Retinal pigment epithelial cell (primary cell): ENCODE results near the gene SOAT2.
"Not testable (repeated sequence)": the region's sequence is repeated elsewhere in the genome, so short reads cannot be mapped to it uniquely, and the experiment has no call there.

Source experiments
- DNase-seq: peaks from one replicate; pipeline ENCODE4 v3.0.0-alpha.2; 2010; ENCODE audit warnings: low read depth
- H3K4me3 ChIP-seq: 2 replicates; pipeline ENCODE4 v1.5.1; 2011; ENCODE audit warnings: mild to moderate bottlenecking, low read length, control low read depth, moderate library complexity
- TF ChIP-seq, protein P1 (sequence below): conservative IDR thresholded peaks from 2 replicates; pipeline ENCODE4 v1.5.1; 2011; ENCODE audit warnings: low read depth, low read length, control low read depth, inconsistent platforms

Gene SOAT2

DNA sequence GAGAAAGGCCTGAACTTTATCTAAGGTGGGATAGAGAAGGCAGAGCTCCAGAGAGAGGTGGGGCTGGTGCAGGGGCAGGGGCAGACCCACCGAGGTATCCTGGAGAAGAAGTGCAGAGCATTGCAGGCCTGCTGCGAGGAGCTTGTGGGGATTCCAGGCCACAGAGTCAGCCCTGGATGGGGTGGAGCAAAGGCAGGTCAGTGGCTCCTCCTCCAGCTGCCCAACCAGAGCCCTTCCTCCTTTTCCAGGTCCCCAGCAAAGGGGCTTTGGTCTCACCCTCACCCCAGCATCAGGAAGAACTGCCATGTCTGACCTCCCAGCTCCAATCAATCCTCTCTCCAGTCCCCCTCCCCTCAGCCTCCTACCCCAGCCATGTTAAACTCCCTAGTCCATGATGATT, 57.4 kb downstream of the SOAT2 start:
- TF ChIP-seq, protein P1, sequence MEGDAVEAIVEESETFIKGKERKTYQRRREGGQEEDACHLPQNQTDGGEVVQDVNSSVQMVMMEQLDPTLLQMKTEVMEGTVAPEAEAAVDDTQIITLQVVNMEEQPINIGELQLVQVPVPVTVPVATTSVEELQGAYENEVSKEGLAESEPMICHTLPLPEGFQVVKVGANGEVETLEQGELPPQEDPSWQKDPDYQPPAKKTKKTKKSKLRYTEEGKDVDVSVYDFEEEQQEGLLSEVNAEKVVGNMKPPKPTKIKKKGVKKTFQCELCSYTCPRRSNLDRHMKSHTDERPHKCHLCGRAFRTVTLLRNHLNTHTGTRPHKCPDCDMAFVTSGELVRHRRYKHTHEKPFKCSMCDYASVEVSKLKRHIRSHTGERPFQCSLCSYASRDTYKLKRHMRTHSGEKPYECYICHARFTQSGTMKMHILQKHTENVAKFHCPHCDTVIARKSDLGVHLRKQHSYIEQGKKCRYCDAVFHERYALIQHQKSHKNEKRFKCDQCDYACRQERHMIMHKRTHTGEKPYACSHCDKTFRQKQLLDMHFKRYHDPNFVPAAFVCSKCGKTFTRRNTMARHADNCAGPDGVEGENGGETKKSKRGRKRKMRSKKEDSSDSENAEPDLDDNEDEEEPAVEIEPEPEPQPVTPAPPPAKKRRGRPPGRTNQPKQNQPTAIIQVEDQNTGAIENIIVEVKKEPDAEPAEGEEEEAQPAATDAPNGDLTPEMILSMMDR = no peak
- H3K4me3 ChIP-seq = no peak overlapping the region
- DNase-seq = no peak

DNA sequence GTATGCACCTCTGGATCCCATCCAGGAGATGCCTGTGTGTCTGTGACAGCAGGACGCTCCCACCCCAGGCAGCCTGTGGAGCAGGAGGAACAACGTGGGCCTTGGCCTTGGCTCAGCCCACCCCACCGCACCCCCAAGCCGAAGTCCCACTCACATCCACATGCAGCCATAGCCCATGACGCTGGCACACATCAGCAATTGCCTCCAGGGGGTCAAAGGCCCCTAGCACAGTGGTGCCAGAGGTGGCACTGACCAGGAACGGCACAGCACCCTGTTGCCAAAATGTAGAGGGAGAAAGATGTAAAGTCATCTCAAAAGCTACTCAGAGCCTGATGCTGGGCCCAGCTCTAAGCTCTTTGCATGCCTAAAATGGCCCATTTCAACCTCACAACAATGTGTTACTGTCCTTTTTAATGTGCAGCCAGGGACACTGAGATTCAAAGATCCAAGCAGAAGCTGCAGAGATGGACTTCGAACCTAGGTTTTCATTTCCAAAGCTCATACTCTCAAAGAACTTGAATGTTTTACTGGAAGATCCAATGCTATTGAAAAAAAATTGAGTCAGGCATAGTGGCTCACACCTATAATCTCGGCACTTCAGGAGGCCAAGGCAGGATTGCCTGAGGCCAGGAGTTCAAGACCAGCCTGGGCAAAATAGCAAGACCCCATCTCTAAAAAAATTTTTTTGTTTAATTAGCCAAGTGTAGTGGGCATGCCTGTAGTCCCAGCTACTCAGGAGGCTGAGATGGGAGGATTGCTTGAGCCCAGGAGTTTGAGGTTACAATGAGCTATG, 58.0 kb downstream of the SOAT2 start:
- TF ChIP-seq, protein P1 = no peak
- H3K4me3 ChIP-seq = no peak overlapping the region
- DNase-seq = no peak

DNA sequence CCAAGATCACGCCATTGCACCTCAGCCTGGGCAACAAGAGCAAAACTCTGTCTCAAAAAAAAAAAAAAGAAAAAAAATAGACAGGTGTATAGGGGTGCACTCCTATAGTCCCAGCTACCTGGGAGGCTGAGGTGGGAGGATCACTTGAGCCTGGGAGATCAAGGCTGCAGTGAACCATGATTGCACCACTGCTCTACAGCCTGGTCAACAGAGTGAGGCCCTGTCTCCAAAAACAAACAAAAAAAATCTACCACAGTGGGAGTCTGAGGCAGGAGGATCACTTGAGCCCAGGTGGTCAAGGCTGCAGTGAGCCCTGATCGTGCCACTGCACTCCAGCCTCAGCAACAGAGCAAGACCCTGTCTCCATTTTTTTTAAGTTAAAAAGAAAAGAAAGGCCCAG, 59.7 kb downstream of the SOAT2 start:
- not testable (repeated sequence) for DNase-seq, H3K4me3 ChIP-seq

DNA sequence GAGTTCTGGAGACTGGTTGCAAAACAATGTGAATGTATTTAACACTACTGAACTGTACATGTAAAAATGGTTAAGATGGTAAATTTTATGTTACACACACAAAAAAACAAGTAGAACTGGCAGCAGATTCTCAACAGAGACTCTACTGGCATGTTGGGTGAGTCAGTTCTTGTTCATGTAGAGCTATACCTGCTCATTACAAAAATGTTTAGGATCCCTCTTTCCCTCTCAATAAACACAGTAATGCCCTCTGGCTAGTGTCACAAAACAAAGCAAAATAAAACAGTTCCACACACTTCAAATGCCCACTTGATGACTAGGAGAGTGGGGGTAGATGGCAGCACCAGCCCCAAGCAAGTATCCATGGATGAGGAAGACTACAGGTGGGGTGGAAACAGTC, 63.6 kb downstream of the SOAT2 start:
- no peak overlapping the region for H3K4me3 ChIP-seq
- TF ChIP-seq, protein P1 = no peak
- DNase-seq = no peak

DNA sequence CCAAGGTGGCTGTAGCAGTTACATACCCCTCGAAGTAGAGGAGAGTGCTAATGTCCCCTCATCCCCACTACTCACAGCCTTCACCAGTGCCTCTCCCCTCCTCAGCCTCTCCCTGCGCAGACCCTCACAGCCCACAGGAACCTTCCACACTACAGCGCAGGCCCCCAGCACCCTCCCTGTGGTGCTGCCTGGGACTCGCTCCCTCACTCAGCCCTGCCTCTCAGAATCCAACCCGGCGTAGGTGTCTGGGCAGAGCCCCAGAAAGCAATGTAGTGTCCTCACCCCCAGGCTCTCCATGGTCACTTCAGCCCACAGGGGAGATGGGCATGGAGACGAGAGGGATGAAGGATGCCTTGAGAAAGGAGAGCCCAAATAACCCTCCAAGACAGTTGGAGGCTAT, 66.4 kb downstream of the SOAT2 start:
- TF ChIP-seq, protein P1 = no peak
- no peak overlapping the region for H3K4me3 ChIP-seq
- no peak for DNase-seq

DNA sequence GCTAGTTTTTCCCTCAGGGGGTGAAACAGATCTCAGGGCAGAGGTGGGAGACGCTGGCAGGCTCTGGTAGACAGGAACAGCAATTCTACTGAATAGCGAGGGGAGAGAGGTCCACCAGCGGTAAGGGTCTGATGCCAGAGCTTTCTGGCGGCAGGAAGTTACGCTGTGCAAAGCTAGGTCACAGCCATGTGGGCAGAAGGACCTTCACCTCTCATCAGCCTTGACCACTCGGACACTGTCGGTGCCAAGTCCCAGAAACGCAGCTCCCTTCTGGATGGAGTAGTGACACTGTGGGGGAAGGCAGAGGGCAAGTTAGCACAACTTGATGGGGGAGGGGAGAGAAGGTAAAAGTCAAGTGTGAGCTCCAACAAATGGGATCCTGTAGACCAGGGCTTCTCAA, 66.9 kb downstream of the SOAT2 start:
- no peak for DNase-seq
- H3K4me3 ChIP-seq = no peak overlapping the region
- TF ChIP-seq, protein P1 = no peak

DNA sequence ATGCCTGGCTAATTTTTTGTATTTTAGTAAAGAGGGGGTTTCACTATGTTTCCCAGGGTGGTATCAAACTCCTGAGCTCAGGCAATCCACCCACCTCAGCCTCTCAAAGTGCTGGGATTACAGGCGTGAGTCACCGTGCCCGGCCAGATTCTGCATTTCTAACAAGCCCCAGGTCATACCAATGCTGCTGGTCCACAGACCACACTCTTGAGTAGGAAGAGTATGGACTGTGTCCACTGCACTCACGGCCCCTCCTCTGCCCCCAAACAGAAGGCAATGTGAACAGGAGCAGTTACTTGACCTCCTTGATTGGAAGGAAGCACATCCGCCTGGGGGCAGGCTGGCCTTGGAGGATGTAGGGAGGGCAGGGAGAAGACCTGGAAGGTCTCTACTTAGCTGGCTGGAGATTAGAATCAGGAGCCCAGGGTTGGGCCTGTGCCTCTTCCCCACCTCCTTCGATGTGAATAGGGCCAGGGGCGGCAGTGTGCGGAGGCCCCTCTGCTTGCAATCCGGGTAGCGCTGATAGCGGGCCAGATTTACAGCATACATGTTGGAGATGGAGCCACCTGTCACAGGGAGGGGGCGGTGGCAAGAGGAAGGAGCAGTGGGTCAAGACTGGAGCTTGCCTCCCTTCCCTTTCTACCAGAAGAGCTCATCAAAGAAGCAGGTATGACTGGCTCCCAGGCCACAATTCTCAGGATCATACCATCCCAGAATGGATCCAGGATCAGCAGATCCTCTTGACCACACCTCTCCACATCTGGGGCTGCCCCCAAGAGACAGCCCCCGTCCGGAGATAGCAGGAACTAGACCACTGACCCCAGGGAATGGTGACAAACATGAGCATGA, 67.8 kb downstream of the SOAT2 start:
- TF ChIP-seq, protein P1 = no peak
- DNase-seq = no peak

More for the DNA sequence above, 67.8 kb downstream of the SOAT2 start:
- no peak overlapping the region for H3K4me3 ChIP-seq
